ENCODE measurements around the gene CDC42BPA. TPM values are rescaled to one million over a fixed set of nuclear protein-coding genes. Genes with fewer than 3 reads are reported as not detected.

The CDC42BPA gene
- total and polyA plus RNA-seq, 2 of the 13 experiments (the other 11 are each of a cell fraction or from before 2014, with no cell fraction given) = 6.5 to 16.0 TPM

GRCh38 chr1:227242811-227243682, 75.2 kb downstream of the CDC42BPA start:
- peak; percentile 74 for DNase-seq (ENCODE audit: low spot score)
- BruUV-seq (replicated peaks) = no TSS peak
- POLR2A ChIA-PET = interaction anchor here (0.6 to 2.3 kb wide), 2 partner anchors 15 to 75 kb away, joined by 3 to 9 read pairs; partner anchors contain the start of gene CDC42BPA
- Histone ChIP-seq H3K9me3 (ENCODE audit: low read length) (no peaks in the 10 kb centered on the region; the same call in 1 of the 2 replicates), H3K36me3 (replicated peaks in 1 of 2; ENCODE audit: control insufficient read depth in 1 of 2, insufficient read depth in 2 of 2, low read length in 2 of 2) (no peaks in the 10 kb centered on the region), H3K79me2 (ENCODE audit: insufficient read depth, low read length) (peaks cover 32% of the 10 kb centered on the region), H3K4me3 (replicated peaks in 1 of 3; ENCODE audit: insufficient read depth in 1 of 3, low read depth in 2 of 3, low read length in 3 of 3) (peak overlapping the region in 2 of 3 experiments; percentile 4 to 46; a peak in 1 of 6 replicates), H3K4me1 (ENCODE audit: insufficient read depth, low read length) (peaks cover 51% of the 10 kb centered on the region), H3K4me2 (ENCODE audit: low read depth, low read length) (peak overlapping the region; percentile 73), H3K27ac (ENCODE audit: extremely low read length, insufficient read depth, low read length) (peak overlapping the region; percentile 78), H4K20me1 (ENCODE audit: insufficient read depth, low read length) (no peaks in the 10 kb centered on the region), H3K9ac (ENCODE audit: insufficient read depth, low read depth, low read length) (peak overlapping the region; percentile 54), H2AFZ (ENCODE audit: low read length) (no peak overlapping the region), H3K27me3 (ENCODE audit: control insufficient read depth in 1 of 2, insufficient read depth in 2 of 2, low read length in 2 of 2) (no peaks in the 10 kb centered on the region)
- CTCF ChIA-PET (ENCODE audit: low intra/inter-chr PET ratio, low total read pairs) = no interaction called here
- 86% methylated on average over 2 of the region's 2 CpGs for WGBS (ENCODE audit: low lambda C conversion rate)
- ATAC-seq = peak; percentile 45; the same call in 2 of the 3 replicates
- intact Hi-C loops (cut with micrococcal nuclease; ENCODE audit: unreplicated experiment) = no loop called here
- in situ Hi-C loops (cut with HindIII; ENCODE audit: extremely low pct_ligation_motif_present, low pct_unique_long_range_greater_than_20kb) = no loop called here
- no peak for FAIRE-seq
- TF ChIP-seq NR2F1 (CRISPR knock-in tag; IDR thresholded peaks at IDR 0.05) = peak in 1 of 2 experiments; percentile 47; a peak in 1 of 4 replicates
- TF ChIP-seq EP300 (IDR thresholded peaks at IDR 0.05; ENCODE audit: low read depth in 2 of 2, low read length in 2 of 2) = peak in 1 of 2 experiments; percentile 57; a peak in 1 of 4 replicates
- TF ChIP-seq EP300 (CRISPR knock-in tag; IDR thresholded peaks at IDR 0.05; ENCODE audit: borderline replicate concordance) = no peak
- TF ChIP-seq PAXIP1 (CRISPR knock-in tag; conservative IDR thresholded peaks at IDR 0.05) = peak; percentile 36; the same call in 1 of the 2 replicates
- 0 out of 2 replicates have a peak, but pooled peaks have one; percentile 18 for TF ChIP-seq CREM (IDR thresholded peaks at IDR 0.05)
- TF ChIP-seq CREM (CRISPR knock-in tag; IDR thresholded peaks at IDR 0.05) = no peak
- no peak for TF ChIP-seq ZNF780A (CRISPR knock-in tag; IDR thresholded peaks at IDR 0.05)
- TF ChIP-seq ZNF263 (CRISPR knock-in tag; IDR thresholded peaks at IDR 0.05) = peak; percentile 54; the same call in 1 of the 2 replicates
- TF ChIP-seq HNF4A (CRISPR knock-in tag; IDR thresholded peaks at IDR 0.05) = 0 out of 2 replicates have a peak, but pooled peaks have one; percentile 20
- no peak for TF ChIP-seq SP2 (CRISPR knock-in tag; IDR thresholded peaks at IDR 0.05)
- TF ChIP-seq NCOA2 (CRISPR knock-in tag; IDR thresholded peaks at IDR 0.05) = peak; percentile 28; the same call in 1 of the 2 replicates
- TF ChIP-seq, protein P1, sequence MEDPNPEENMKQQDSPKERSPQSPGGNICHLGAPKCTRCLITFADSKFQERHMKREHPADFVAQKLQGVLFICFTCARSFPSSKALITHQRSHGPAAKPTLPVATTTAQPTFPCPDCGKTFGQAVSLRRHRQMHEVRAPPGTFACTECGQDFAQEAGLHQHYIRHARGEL (CRISPR knock-in tag; IDR thresholded peaks at IDR 0.05) = no peak
- TF ChIP-seq NCOR1 (IDR thresholded peaks at IDR 0.05; ENCODE audit: borderline replicate concordance, low read length) = peak; percentile 78
- TF ChIP-seq GATAD2A (CRISPR knock-in tag; IDR thresholded peaks at IDR 0.05) = 0 out of 2 replicates have a peak, but pooled peaks have one; percentile 11
- no peak for TF ChIP-seq ISX (CRISPR knock-in tag; conservative IDR thresholded peaks at IDR 0.05)
- peak; percentile 25; the same call in 1 of the 2 replicates for TF ChIP-seq SOX5 (CRISPR knock-in tag; IDR thresholded peaks at IDR 0.05; ENCODE audit: borderline replicate concordance)
- no peak for TF ChIP-seq FOXA3 (CRISPR knock-in tag; IDR thresholded peaks at IDR 0.05)
- peak; percentile 26; the same call in 1 of the 2 replicates for TF ChIP-seq NR2F6 (IDR thresholded peaks at IDR 0.05)
- no peak; the same call in 1 of the 2 replicates for TF ChIP-seq NR2F6 (CRISPR knock-in tag; IDR thresholded peaks at IDR 0.05)
- TF ChIP-seq ZSCAN20 (CRISPR knock-in tag; IDR thresholded peaks at IDR 0.05; ENCODE audit: borderline replicate concordance) = no peak
- TF ChIP-seq JUNB (CRISPR knock-in tag; IDR thresholded peaks at IDR 0.05; ENCODE audit: borderline replicate concordance) = no peak
- no peak for TF ChIP-seq ZNF816 (CRISPR knock-in tag; IDR thresholded peaks at IDR 0.05; ENCODE audit: borderline replicate concordance)
